PC-9 (cell line): ENCODE measurements around the gene MST1R. TPM values are rescaled to one million over a fixed set of nuclear protein-coding genes. Genes with fewer than 3 reads are reported as not detected.

Experiments used
- BruUV-seq: library from RNA; stranded (reverse); fragments of 400-500 nt; replicated peaks from 2 replicates; lab custom pipeline; 2021; lab: Mats Ljungman, UMichigan
- CTCF ChIA-PET: fragments of 300-600 bp; sonication (Branson Sonifier 250); formaldehyde crosslinking; loops from one replicate; lab custom pipeline; 2022; ENCODE audit warnings: antibody characterized with exemption; lab: Charles Lee
- POLR2A ChIA-PET: fragments of 300-600 bp; sonication (Branson Sonifier 250); formaldehyde crosslinking; loops from one replicate; lab custom pipeline; 2022; ENCODE audit warnings: antibody characterized with exemption; ENCODE audit not compliant: unreplicated experiment; lab: Charles Lee
- DNase-seq, 2 experiments: peaks; one replicate each; pipeline versions ENCODE4 v3.0.0 to v3.0.0-alpha.2; 2015 to 2022; ENCODE audit warnings: mixed read lengths in 1 of 2
- H2AFZ ChIP-seq: fragments of 200-600 bp; sonication (generic); 2 replicates; pipeline ENCODE4 v1.8.1; 2017; ENCODE audit warnings: antibody characterized with exemption
- H3F3A ChIP-seq: fragments of 200-600 bp; sonication (generic); 2 replicates; pipeline ENCODE4 v1.8.1; 2017; ENCODE audit warnings: antibody characterized with exemption, mild to moderate bottlenecking, low read depth; ENCODE audit not compliant: insufficient read depth
- H3K27ac ChIP-seq: fragments of 200-600 bp; sonication (generic); 2 replicates; pipeline ENCODE4 v1.6.1; 2016; ENCODE audit warnings: mixed run types
- H3K27me3 ChIP-seq: fragments of 200-600 bp; sonication (generic); 2 replicates; pipeline ENCODE4 v1.6.1; 2016; ENCODE audit warnings: low read depth, mixed run types; ENCODE audit not compliant: insufficient read depth
- H3K36me3 ChIP-seq: fragments of 200-600 bp; sonication (generic); 2 replicates; pipeline ENCODE4 v1.6.1; 2016; ENCODE audit warnings: low read depth, mixed run types
- H3K4me1 ChIP-seq: fragments of 200-600 bp; sonication (generic); replicated peaks from 2 replicates; pipeline ENCODE4 v1.6.1; 2016; ENCODE audit warnings: mixed run types; ENCODE audit not compliant: insufficient read depth
- H3K4me2 ChIP-seq: fragments of 200-600 bp; sonication (generic); 2 replicates; pipeline ENCODE4 v1.6.1; 2017; ENCODE audit warnings: mixed run types
- H3K4me3 ChIP-seq: fragments of 200-600 bp; sonication (generic); 2 replicates; pipeline ENCODE4 v1.6.1; 2016; ENCODE audit warnings: mixed run types
- H3K79me2 ChIP-seq: fragments of 200-600 bp; sonication (generic); 2 replicates; pipeline ENCODE4 v1.6.1; 2017; ENCODE audit warnings: low read depth, mixed run types
- H3K9me2 ChIP-seq: fragments of 200-600 bp; sonication (generic); 2 replicates; pipeline ENCODE4 v1.8.1; 2017; ENCODE audit warnings: mild to moderate bottlenecking; ENCODE audit not compliant: insufficient read depth
- H3K9me3 ChIP-seq: fragments of 200-600 bp; sonication (generic); 2 replicates; pipeline ENCODE4 v1.8.1; 2016; ENCODE audit warnings: low read depth; ENCODE audit not compliant: insufficient read depth
- H4K20me1 ChIP-seq: fragments of 200-600 bp; sonication (generic); 2 replicates; pipeline ENCODE4 v1.8.1; 2017; ENCODE audit not compliant: insufficient read depth
- EZH2 ChIP-seq: fragments of 200-600 bp; sonication (generic); IDR thresholded peaks from 2 replicates; pipeline ENCODE4 v1.8.0; 2017; ENCODE audit warnings: antibody characterized with exemption, low read depth
- intact Hi-C: fragments of 100-400 bp; cut with micrococcal nuclease; formaldehyde crosslinking; loops from one replicate; pipeline ENCODE4 v1.10.0; 2022; ENCODE audit not compliant: unreplicated experiment
- total RNA-seq: library from RNA; stranded (reverse); gene quantifications from 2 replicates; pipeline ENCODE4 v1.2.3, GENCODE V29; 2021
- TF ChIP-seq, protein P1 (sequence below): fragments of 200-600 bp; sonication (generic); conservative IDR thresholded peaks from 2 replicates; pipeline ENCODE4 v1.6.1; 2017; ENCODE audit warnings: mixed run types, antibody characterized with exemption, mild to moderate bottlenecking, moderate library complexity

MST1R gene
- total RNA-seq, 1 experiment from 2014 or later = 98.3 TPM

DNA sequence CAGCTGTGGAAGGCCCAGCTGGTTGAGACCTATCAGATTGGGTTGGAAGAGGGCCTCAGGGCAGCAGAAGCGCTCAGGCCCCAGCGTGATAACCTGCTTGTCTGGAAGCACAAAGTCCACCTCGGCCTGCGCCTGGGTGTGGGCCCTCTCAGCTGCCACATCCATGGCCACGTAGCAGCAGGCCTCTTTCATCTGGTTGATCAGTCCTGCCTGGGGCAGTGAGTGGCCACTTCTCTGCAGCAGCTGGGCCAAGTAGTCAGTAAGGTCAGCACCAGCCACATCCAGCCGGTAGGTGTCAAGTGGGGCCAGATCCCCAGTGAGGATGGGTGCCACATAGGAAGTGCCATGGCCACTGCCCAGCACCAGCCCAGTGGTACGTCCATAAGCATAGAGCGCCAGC, 30.1 kb downstream of the MST1R start:
- Histone ChIP-seq H3K79me2 (no peaks in the 10 kb centered on the region), H3K4me3 (no peak overlapping the region), H3K9me2 (no peaks in the 10 kb centered on the region), H4K20me1 (no peaks in the 10 kb centered on the region), H2AFZ (no peak overlapping the region), H3K27me3 (no peaks in the 10 kb centered on the region), H3K27ac (no peak overlapping the region), H3K36me3 (no peaks in the 10 kb centered on the region), H3K9me3 (no peaks in the 10 kb centered on the region), H3K4me2 (no peak overlapping the region), H3K4me1 (no peaks in the 10 kb centered on the region), H3F3A (no peaks in the 10 kb centered on the region)
- CTCF ChIA-PET = interaction anchor here (0.6 kb wide), 1 partner anchor 56 kb away, joined by 5 read pairs; no protein-coding TSS in a partner anchor
- no peak for DNase-seq
- no peak for TF ChIP-seq EZH2
- TF ChIP-seq, protein P1, sequence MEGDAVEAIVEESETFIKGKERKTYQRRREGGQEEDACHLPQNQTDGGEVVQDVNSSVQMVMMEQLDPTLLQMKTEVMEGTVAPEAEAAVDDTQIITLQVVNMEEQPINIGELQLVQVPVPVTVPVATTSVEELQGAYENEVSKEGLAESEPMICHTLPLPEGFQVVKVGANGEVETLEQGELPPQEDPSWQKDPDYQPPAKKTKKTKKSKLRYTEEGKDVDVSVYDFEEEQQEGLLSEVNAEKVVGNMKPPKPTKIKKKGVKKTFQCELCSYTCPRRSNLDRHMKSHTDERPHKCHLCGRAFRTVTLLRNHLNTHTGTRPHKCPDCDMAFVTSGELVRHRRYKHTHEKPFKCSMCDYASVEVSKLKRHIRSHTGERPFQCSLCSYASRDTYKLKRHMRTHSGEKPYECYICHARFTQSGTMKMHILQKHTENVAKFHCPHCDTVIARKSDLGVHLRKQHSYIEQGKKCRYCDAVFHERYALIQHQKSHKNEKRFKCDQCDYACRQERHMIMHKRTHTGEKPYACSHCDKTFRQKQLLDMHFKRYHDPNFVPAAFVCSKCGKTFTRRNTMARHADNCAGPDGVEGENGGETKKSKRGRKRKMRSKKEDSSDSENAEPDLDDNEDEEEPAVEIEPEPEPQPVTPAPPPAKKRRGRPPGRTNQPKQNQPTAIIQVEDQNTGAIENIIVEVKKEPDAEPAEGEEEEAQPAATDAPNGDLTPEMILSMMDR = no peak
- no TSS peak for BruUV-seq
- POLR2A ChIA-PET = interaction anchor here (0.5 kb wide), 1 partner anchor 322 kb away, joined by 4 read pairs; no protein-coding TSS in a partner anchor
- intact Hi-C loops = no loop called here

DNA sequence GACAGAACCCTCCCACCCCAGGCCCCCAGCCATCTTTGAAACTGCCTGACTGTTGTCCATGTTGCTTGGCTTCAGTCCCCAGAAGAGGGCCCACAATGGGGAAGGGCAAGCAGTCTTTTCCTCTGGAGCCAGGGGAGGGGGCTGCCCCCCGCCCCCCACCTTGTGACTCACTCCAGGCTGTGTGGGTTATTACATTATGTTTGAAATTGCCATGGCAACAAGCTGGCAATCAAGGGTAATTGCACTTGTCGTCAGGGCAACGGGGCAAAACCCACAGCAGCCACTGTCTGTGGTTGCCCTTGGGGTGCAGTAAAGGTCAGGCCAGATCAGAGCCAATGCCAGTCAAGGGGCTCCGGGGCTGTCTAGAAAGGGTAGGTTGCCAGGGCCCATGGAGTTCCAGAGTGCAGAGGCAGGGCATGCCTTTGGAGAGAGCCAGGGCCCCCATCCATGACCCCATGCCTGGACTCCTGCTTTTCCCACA, 30.8 kb downstream of the MST1R start:
- intact Hi-C loops = no loop called here
- no peak for TF ChIP-seq EZH2
- TF ChIP-seq, protein P1 = no peak
- H3K9me3 ChIP-seq = no peaks in the 10 kb centered on the region
- H3K27me3 ChIP-seq = peaks cover under 1% of the 10 kb centered on the region; the same call in 1 of the 2 replicates
- H3F3A ChIP-seq = no peaks in the 10 kb centered on the region
- no peaks in the 10 kb centered on the region for H3K79me2 ChIP-seq
- POLR2A ChIA-PET = no interaction called here
- H3K27ac ChIP-seq = no peak overlapping the region
- H3K9me2 ChIP-seq = no peaks in the 10 kb centered on the region
- H3K36me3 ChIP-seq = no peaks in the 10 kb centered on the region
- no peak overlapping the region for H3K4me2 ChIP-seq
- H3K4me1 ChIP-seq = no peaks in the 10 kb centered on the region
- no peaks in the 10 kb centered on the region for H4K20me1 ChIP-seq
- H3K4me3 ChIP-seq = no peak overlapping the region
- CTCF ChIA-PET = no interaction called here
- no TSS peak for BruUV-seq
- DNase-seq = no peak
- H2AFZ ChIP-seq = no peak overlapping the region

DNA sequence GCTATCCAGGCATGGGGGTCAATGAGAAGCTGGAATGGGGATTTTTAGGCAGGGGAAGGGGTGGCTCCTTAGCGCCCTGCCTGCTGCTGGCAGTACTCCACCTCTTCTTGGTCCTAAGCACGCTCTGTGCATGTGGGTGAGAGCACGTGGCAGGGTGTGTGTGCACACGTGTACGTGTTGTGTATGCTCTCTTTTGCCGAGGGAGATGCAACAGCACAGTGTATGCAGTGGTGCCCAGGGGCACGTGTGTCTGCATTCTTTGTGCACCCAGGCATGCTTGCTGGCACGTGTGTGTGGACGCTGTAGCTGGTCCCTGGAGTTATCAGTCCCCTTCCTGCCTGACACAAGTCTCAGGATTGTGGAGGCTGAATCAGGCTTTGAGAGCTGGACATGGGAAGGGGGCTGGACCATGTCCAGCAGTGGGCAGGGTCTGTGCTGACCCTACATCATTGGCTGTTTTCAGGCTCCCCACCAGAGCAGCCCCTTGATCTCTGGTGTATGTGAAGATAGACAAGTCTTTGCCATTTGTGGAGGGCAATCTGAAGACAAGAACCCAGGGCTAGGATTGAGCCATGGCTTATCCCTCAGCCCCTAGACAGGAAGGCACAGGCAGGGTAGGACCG, 32.0 kb downstream of the MST1R start:
- BruUV-seq = no TSS peak
- Histone ChIP-seq H3K79me2 (no peaks in the 10 kb centered on the region), H3K27ac (no peak overlapping the region), H3K27me3 (peaks cover 5% of the 10 kb centered on the region; the same call in 1 of the 2 replicates), H2AFZ (no peak overlapping the region), H3K4me3 (no peak overlapping the region), H3K4me1 (no peaks in the 10 kb centered on the region), H3K36me3 (no peaks in the 10 kb centered on the region), H3K4me2 (no peak overlapping the region), H4K20me1 (no peaks in the 10 kb centered on the region), H3K9me3 (no peaks in the 10 kb centered on the region), H3K9me2 (no peaks in the 10 kb centered on the region), H3F3A (no peaks in the 10 kb centered on the region)
- TF ChIP-seq, protein P1 = no peak
- TF ChIP-seq EZH2 = no peak
- no peak for DNase-seq
- intact Hi-C loops = no loop called here
- POLR2A ChIA-PET = interaction anchor here (0.6 kb wide), 1 partner anchor 29 kb away, joined by 4 read pairs; no protein-coding TSS in a partner anchor
- CTCF ChIA-PET = no interaction called here
